ENCODE data around the gene HCN4.
A peak's percentile ranks its signal among the peaks of the same experiment; 100 is the strongest.

Gene HCN4

GRCh38 chr15:73338058-73338457, 30.7 kb downstream of the HCN4 start:
- H3K4me1 ChIP-seq: peaks cover 15% of the 10 kb centered on the region
- no peak overlapping the region for H3K9ac ChIP-seq
- H3K36me3 ChIP-seq: no peaks in the 10 kb centered on the region
- no peaks in the 10 kb centered on the region for H3K27me3 ChIP-seq
- H3K4me2 ChIP-seq: no peak overlapping the region
- H3K9me3 ChIP-seq: no peaks in the 10 kb centered on the region
- no peak for TF ChIP-seq Cebpa-rat (IDR thresholded peaks at IDR 0.05)
- H3K27ac ChIP-seq: no peak overlapping the region
- H3K4me3 ChIP-seq: no peak overlapping the region
- H4K20me1 ChIP-seq: no peaks in the 10 kb centered on the region

GRCh38 chr15:73337187-73337586, 31.6 kb downstream of the HCN4 start:
- Histone ChIP-seq H3K9me3 (no peaks in the 10 kb centered on the region), H3K9ac (no peak overlapping the region), H3K27me3 (no peaks in the 10 kb centered on the region), H3K27ac (no peak overlapping the region), H4K20me1 (no peaks in the 10 kb centered on the region), H3K36me3 (no peaks in the 10 kb centered on the region), H3K4me3 (no peak overlapping the region), H3K4me2 (no peak overlapping the region), H3K4me1 (peaks cover 18% of the 10 kb centered on the region)
- no peak for TF ChIP-seq Cebpa-rat (IDR thresholded peaks at IDR 0.05)

- Histone ChIP-seq H3K4me3 (no peak overlapping the region), H3K4me2 (no peak overlapping the region), H3K27me3 (no peaks in the 10 kb centered on the region), H3K4me1 (peaks cover 22% of the 10 kb centered on the region), H3K9ac (no peak overlapping the region), H4K20me1 (no peaks in the 10 kb centered on the region), H3K36me3 (no peaks in the 10 kb centered on the region), H3K27ac (no peak overlapping the region), H3K9me3 (no peaks in the 10 kb centered on the region)
- TF ChIP-seq Cebpa-rat (IDR thresholded peaks at IDR 0.05): no peak
These were observed 32.0 kb downstream of the HCN4 start for GRCh38 chr15:73336756-73337155.

- Histone ChIP-seq H3K27me3 (no peaks in the 10 kb centered on the region), H3K27ac (no peak overlapping the region), H3K9ac (no peak overlapping the region), H3K4me2 (peak overlapping the region; percentile 50), H3K4me1 (peaks cover 35% of the 10 kb centered on the region), H3K36me3 (no peaks in the 10 kb centered on the region), H4K20me1 (no peaks in the 10 kb centered on the region), H3K4me3 (no peak overlapping the region), H3K9me3 (no peaks in the 10 kb centered on the region)
- TF ChIP-seq Cebpa-rat (IDR thresholded peaks at IDR 0.05): no peak
These were observed 33.3 kb downstream of the HCN4 start for GRCh38 chr15:73335471-73335870.

- no peaks in the 10 kb centered on the region for H3K36me3 ChIP-seq
- peak overlapping the region; percentile 50 for H3K4me2 ChIP-seq
- no peak overlapping the region for H3K27ac ChIP-seq
- H3K9ac ChIP-seq: no peak overlapping the region
- H3K27me3 ChIP-seq: no peaks in the 10 kb centered on the region
- H3K4me3 ChIP-seq: no peak overlapping the region
- H3K4me1 ChIP-seq: peaks cover 40% of the 10 kb centered on the region
- no peaks in the 10 kb centered on the region for H3K9me3 ChIP-seq
- TF ChIP-seq Cebpa-rat (IDR thresholded peaks at IDR 0.05): no peak
- no peaks in the 10 kb centered on the region for H4K20me1 ChIP-seq
These were observed 33.7 kb downstream of the HCN4 start for GRCh38 chr15:73335026-73335425.

- H3K9ac ChIP-seq: no peak overlapping the region
These were observed 34.7 kb downstream of the HCN4 start for GRCh38 chr15:73334086-73334485.

GRCh38 chr15:73333001-73333400, 35.8 kb downstream of the HCN4 start:
- Histone ChIP-seq H3K4me2 (no peak overlapping the region), H3K27me3 (no peaks in the 10 kb centered on the region), H3K4me3 (no peak overlapping the region), H3K36me3 (no peaks in the 10 kb centered on the region), H4K20me1 (no peaks in the 10 kb centered on the region), H3K27ac (no peak overlapping the region), H3K9me3 (no peaks in the 10 kb centered on the region), H3K9ac (no peak overlapping the region), H3K4me1 (peaks cover 60% of the 10 kb centered on the region)
- no peak for TF ChIP-seq Cebpa-rat (IDR thresholded peaks at IDR 0.05)

More at GRCh38 chr15:73334086-73334485, 34.7 kb downstream of the HCN4 start:
- peaks cover 49% of the 10 kb centered on the region for H3K4me1 ChIP-seq
- no peaks in the 10 kb centered on the region for H3K36me3 ChIP-seq
- no peaks in the 10 kb centered on the region for H4K20me1 ChIP-seq
- H3K27ac ChIP-seq: no peak overlapping the region
- H3K4me3 ChIP-seq: no peak overlapping the region
- no peak overlapping the region for H3K4me2 ChIP-seq
- no peak for TF ChIP-seq Cebpa-rat (IDR thresholded peaks at IDR 0.05)
- H3K9me3 ChIP-seq: no peaks in the 10 kb centered on the region
- no peaks in the 10 kb centered on the region for H3K27me3 ChIP-seq

GRCh38 chr15:73331991-73332925, 36.5 kb downstream of the HCN4 start:
- no peaks in the 10 kb centered on the region for H3K27me3 ChIP-seq
- no peak for TF ChIP-seq Cebpa-rat (IDR thresholded peaks at IDR 0.05)
- peaks cover 67% of the 10 kb centered on the region for H3K4me1 ChIP-seq

GRCh38 chr15:73331501-73331900, 37.3 kb downstream of the HCN4 start:
- no peak overlapping the region for H3K9ac ChIP-seq
- peaks cover 75% of the 10 kb centered on the region for H3K4me1 ChIP-seq
- H3K27me3 ChIP-seq: no peaks in the 10 kb centered on the region
- no peak for TF ChIP-seq Cebpa-rat (IDR thresholded peaks at IDR 0.05)
- H3K36me3 ChIP-seq: no peaks in the 10 kb centered on the region
- H3K4me2 ChIP-seq: no peak overlapping the region; the same call in 1 of the 2 replicates
- H3K4me3 ChIP-seq: no peak overlapping the region
- peak overlapping the region; percentile 80; the same call in 1 of the 2 replicates for H3K27ac ChIP-seq
- H3K9me3 ChIP-seq: no peaks in the 10 kb centered on the region
- H4K20me1 ChIP-seq: no peaks in the 10 kb centered on the region

More at GRCh38 chr15:73331991-73332925, 36.5 kb downstream of the HCN4 start:
- no peak overlapping the region for H3K9ac ChIP-seq
- no peaks in the 10 kb centered on the region for H3K36me3 ChIP-seq
- H4K20me1 ChIP-seq: no peaks in the 10 kb centered on the region
- no peak overlapping the region for H3K27ac ChIP-seq
- no peak overlapping the region for H3K4me2 ChIP-seq
- no peaks in the 10 kb centered on the region for H3K9me3 ChIP-seq
- no peak overlapping the region for H3K4me3 ChIP-seq

All from BLaER1 (cell line).